GM10266 (cell line): ENCODE data around the gene SOX9.

ENCODE experiments used
- DNase-seq: peaks from one replicate; pipeline ENCODE4 v3.0.0; 2012; ENCODE audit errors: extremely low spot score
- TF ChIP-seq, protein P1 (sequence below): IDR thresholded peaks from 2 replicates; pipeline ENCODE4 v1.5.1; 2012; ENCODE audit warnings: mild to moderate bottlenecking, low read depth; ENCODE audit not compliant: control insufficient read depth, insufficient read depth; ENCODE audit errors: missing control alignments

Gene SOX9

DNA sequence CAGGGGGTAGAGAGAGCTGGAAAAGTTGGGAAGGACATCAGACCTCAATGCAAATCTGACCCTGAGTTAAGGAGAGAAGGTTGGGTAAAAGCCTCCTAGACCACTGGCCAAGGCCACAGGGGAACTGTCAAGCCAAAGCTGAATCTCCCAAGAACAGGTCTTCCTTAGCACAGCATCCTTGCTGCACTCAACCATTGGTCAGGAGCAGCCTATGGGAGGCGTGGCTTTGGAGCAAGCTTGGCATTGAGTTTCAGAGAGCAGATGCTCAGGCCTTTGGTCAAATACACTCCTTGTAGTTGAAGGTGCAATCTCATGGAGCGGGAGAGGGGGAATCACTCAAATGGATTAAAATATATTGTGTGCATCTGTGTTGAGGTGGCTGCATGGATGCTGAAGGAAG lies 21.8 kb downstream of the SOX9 start:
- TF ChIP-seq, protein P1, sequence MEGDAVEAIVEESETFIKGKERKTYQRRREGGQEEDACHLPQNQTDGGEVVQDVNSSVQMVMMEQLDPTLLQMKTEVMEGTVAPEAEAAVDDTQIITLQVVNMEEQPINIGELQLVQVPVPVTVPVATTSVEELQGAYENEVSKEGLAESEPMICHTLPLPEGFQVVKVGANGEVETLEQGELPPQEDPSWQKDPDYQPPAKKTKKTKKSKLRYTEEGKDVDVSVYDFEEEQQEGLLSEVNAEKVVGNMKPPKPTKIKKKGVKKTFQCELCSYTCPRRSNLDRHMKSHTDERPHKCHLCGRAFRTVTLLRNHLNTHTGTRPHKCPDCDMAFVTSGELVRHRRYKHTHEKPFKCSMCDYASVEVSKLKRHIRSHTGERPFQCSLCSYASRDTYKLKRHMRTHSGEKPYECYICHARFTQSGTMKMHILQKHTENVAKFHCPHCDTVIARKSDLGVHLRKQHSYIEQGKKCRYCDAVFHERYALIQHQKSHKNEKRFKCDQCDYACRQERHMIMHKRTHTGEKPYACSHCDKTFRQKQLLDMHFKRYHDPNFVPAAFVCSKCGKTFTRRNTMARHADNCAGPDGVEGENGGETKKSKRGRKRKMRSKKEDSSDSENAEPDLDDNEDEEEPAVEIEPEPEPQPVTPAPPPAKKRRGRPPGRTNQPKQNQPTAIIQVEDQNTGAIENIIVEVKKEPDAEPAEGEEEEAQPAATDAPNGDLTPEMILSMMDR: no peak
- DNase-seq: no peak

DNA sequence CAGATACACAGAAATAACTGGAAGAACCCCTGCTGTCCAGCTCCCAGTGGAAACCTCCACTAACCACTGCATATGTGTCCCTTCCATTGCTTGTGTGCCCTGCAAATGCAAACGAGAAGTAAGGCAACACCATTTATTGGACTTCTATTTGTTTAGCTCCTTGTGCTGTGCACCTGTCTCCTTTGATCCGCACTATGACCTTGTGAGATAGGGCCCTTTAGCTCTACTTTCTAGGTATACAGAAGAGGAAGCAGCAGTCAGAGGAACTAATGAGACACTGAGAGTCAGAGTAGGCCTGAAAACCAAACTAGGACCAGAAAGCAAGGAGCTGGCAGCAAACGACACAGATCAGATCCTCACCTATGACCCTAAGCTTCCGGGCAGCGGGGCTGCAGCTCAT lies 22.4 kb downstream of the SOX9 start:
- TF ChIP-seq, protein P1: no peak
- no peak for DNase-seq

DNA sequence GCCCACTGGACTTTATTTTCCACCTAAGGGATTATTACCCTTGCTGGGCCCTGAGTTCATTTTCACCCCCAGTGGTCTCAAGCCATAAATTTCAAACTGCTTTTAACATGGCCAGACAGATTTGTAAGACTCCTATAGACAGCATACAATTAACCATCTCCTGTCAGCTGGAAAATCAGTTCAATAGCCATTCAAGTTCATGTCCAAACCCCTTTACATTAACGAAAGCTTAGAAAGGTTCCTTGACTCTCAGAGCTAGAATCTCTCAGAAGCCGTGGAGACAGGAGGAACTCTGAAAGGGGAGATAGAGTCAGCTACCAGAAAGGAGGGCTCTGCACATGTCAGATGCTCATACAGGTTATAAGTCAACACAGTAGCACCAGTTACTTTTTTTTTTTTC lies 23.3 kb downstream of the SOX9 start:
- no peak for DNase-seq
- TF ChIP-seq, protein P1: no peak

DNA sequence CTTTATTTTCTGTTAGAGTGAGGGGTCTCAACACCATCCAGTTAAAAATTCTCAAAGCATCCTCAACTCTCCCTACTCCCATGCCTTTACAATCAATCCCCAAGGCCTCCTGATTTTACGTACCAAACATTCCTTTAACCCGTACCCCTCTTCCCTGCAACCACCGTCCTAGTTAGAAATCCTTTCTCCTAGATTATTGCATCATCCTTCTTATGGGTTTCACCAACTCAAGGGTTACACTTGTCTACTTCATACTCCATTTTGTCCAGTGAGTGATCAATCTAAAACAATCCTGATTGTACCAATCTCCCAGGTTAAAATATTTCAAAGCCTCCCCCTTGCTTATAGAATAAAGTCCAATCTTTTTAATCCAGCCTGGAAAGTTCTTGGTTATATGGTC lies 24.7 kb downstream of the SOX9 start:
- TF ChIP-seq, protein P1: no peak
- no peak for DNase-seq

DNA sequence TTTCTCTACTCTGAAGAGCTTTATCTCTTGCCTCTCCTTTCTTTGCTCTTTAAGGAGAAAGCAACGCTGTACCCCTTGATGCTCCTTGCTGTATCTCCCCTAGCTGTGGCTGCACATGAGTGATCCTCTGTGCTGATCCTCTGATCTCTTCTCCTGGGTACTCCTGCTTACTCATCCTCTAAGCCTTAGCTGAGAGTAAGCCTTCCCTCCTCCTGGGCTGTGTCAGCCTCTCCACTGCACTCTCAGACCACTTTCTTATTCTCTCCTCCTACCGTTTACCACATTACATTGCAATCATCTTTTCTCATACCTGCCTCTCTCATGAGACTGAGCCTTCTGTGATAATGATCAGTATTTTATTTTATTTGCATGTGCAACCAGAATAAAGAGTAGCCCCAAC lies 25.1 kb downstream of the SOX9 start:
- no peak for DNase-seq
- TF ChIP-seq, protein P1: no peak

DNA sequence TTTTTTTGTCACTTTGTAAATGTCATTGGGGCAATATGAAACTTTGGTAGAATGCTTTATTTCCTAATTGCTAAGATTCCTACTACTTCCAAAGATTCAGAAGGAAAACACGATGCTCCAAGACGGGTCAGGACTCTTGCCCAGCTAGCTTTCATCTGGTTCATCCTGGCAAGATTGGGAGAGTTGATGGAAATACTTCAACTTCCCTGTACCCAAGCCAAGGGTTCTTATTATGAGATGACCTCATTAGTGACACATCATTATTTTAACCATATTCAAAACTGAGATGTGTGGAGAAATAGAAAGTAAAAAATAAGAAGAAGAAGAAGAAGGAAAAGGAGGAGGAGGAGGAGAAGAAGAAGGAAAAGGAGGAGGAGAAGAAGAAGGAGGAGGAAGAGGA lies 25.6 kb downstream of the SOX9 start:
- TF ChIP-seq, protein P1: no peak
- no peak for DNase-seq

DNA sequence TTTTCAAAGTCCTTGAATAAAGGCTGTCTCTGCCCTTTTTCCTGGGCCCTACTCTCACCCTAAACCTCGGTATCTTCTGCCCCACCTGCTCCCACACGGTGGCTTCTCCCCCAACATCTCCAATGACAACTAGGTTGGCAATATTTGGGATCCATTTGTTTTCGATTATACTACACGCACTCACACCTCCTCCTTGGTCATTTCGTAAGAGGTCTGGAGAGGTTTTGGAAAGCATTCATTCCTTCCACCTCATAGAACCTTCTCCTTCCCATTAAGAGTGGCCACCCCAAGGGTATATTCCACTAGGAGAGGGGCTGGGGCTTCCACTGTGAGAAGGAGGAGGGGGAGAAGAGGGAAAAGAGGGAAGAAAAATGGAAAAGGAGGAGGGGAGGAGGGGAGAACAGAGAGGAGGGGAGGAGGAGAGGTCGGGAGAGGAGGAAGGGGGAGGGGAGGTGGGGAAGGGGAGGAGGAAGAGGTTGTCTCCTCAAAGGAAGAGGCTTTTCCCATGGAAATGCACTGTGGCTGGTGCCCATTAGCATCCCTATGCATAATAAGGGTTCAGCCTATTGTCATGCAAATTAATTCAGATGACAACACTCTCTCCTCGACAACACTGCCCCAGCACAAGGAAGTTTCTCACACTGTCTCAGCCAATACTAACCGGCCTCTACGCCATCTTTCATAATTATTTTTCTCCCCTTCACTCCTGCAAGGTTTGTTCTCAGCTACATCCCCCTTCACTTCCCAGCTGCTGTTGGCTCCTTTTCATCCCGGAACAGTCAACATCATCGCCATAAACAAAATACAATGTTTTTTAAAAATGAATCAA lies 30.0 kb downstream of the SOX9 start:
- TF ChIP-seq, protein P1: no peak
- DNase-seq: no peak
